OCI-LY1 (cell line): ENCODE data around the gene MEIOB.

Source experiments
- H2AFZ ChIP-seq: fragments of 200-600 bp; sonication (generic), shearing (Covaris generic); 2 replicates; pipeline ENCODE4 v1.6.0; 2014; ENCODE audit warnings: antibody characterized with exemption, mild to moderate bottlenecking, low read length
- H3F3A ChIP-seq: fragments of 200-600 bp; sonication (generic), shearing (Covaris generic); 2 replicates; pipeline ENCODE4 v1.6.0; 2014; ENCODE audit warnings: mild to moderate bottlenecking, antibody characterized with exemption, low read length, moderate library complexity; ENCODE audit not compliant: insufficient read depth
- H3K27ac ChIP-seq: fragments of 200-600 bp; sonication (generic); 2 replicates; pipeline ENCODE4 v1.5.1; 2014; ENCODE audit warnings: low read length, mixed run types, mild to moderate bottlenecking, low read depth; ENCODE audit not compliant: poor library complexity, severe bottlenecking
- H3K27me3 ChIP-seq: fragments of 200-600 bp; sonication (generic); 2 replicates; pipeline ENCODE4 v1.6.0; 2014; ENCODE audit warnings: antibody characterized with exemption, mild to moderate bottlenecking, low read length, moderate library complexity; ENCODE audit not compliant: insufficient read depth
- H3K36me3 ChIP-seq: fragments of 200-600 bp; sonication (generic); 2 replicates; pipeline ENCODE4 v1.6.1; 2014; ENCODE audit warnings: mild to moderate bottlenecking, antibody characterized with exemption, low read length, moderate library complexity, mixed read lengths; ENCODE audit not compliant: insufficient read depth
- H3K4me1 ChIP-seq: fragments of 200-600 bp; sonication (generic); 2 replicates; pipeline ENCODE4 v1.5.1; 2014; ENCODE audit warnings: mild to moderate bottlenecking, low read length, moderate library complexity; ENCODE audit not compliant: insufficient read depth, severe bottlenecking
- H3K4me2 ChIP-seq: fragments of 200-600 bp; sonication (generic), shearing (Covaris generic); 2 replicates; pipeline ENCODE4 v1.6.1; 2014; ENCODE audit warnings: low read length
- H3K4me3 ChIP-seq: fragments of 200-600 bp; sonication (generic); 2 replicates; pipeline ENCODE4 v1.5.1; 2014; ENCODE audit warnings: low read length, low read depth, mild to moderate bottlenecking, mixed read lengths; ENCODE audit not compliant: poor library complexity, severe bottlenecking
- H3K79me2 ChIP-seq: fragments of 200-600 bp; shearing (Covaris generic); 2 replicates; pipeline ENCODE4 v1.6.1; 2016; ENCODE audit warnings: mixed run types, low read length, mixed read lengths; ENCODE audit not compliant: insufficient read depth
- H3K9ac ChIP-seq: fragments of 200-600 bp; sonication (generic), shearing (Covaris generic); 2 replicates; pipeline ENCODE4 v1.6.1; 2014; ENCODE audit warnings: mild to moderate bottlenecking, low read length, mixed read lengths
- H3K9me2 ChIP-seq: fragments of 200-600 bp; sonication (generic), shearing (Covaris generic); 2 replicates; pipeline ENCODE4 v1.6.1; 2014; ENCODE audit warnings: low read depth, mild to moderate bottlenecking, low read length, mixed read lengths
- H3K9me3 ChIP-seq: fragments of 200-600 bp; shearing (Covaris generic); 2 replicates; pipeline ENCODE4 v1.6.1; 2014; ENCODE audit warnings: low read length, mixed read lengths
- H4K20me1 ChIP-seq: fragments of 200-600 bp; sonication (generic), shearing (Covaris generic); 2 replicates; pipeline ENCODE4 v1.6.0; 2016; ENCODE audit warnings: mild to moderate bottlenecking, low read length; ENCODE audit not compliant: insufficient read depth
- EZH2 ChIP-seq: fragments of 200-600 bp; sonication (generic), shearing (Covaris generic); IDR thresholded peaks from 2 replicates; pipeline ENCODE4 v1.8.0; 2017; ENCODE audit warnings: borderline replicate concordance, mixed run types, mild to moderate bottlenecking, antibody characterized with exemption, low read length, moderate library complexity, mixed read lengths
- TF ChIP-seq, protein P1 (sequence below): fragments of 200-600 bp; sonication (generic), shearing (Covaris generic); IDR thresholded peaks from 2 replicates; pipeline ENCODE4 v1.5.1; 2017; ENCODE audit warnings: mild to moderate bottlenecking, antibody characterized with exemption, low read length, moderate library complexity, mixed read lengths

MEIOB gene

DNA sequence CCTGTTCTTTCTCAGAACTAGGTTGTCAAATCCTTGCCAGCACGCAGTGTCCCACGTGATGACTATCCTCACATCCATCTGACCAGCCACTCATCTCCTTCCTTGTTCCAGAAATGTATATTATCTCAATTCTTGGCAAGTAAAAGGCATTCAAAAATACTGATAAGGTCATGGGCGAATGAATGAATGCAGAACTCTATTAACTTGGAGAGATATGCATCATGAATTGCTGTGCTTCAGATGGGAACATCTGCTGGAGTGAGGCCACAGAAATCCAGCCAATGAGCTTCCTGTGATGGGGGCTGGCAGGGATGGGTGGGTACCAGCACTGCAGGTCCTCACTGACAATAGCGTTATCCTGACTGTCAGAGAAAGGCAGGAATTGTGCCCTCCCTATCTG is 26.0 kb downstream of the MEIOB start:
- H4K20me1 ChIP-seq, result no peaks in the 10 kb centered on the region
- no peaks in the 10 kb centered on the region for H3K36me3 ChIP-seq
- no peak for TF ChIP-seq EZH2
- TF ChIP-seq, protein P1, sequence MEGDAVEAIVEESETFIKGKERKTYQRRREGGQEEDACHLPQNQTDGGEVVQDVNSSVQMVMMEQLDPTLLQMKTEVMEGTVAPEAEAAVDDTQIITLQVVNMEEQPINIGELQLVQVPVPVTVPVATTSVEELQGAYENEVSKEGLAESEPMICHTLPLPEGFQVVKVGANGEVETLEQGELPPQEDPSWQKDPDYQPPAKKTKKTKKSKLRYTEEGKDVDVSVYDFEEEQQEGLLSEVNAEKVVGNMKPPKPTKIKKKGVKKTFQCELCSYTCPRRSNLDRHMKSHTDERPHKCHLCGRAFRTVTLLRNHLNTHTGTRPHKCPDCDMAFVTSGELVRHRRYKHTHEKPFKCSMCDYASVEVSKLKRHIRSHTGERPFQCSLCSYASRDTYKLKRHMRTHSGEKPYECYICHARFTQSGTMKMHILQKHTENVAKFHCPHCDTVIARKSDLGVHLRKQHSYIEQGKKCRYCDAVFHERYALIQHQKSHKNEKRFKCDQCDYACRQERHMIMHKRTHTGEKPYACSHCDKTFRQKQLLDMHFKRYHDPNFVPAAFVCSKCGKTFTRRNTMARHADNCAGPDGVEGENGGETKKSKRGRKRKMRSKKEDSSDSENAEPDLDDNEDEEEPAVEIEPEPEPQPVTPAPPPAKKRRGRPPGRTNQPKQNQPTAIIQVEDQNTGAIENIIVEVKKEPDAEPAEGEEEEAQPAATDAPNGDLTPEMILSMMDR, result no peak
- H3K4me2 ChIP-seq, result no peak overlapping the region
- no peaks in the 10 kb centered on the region for H3K4me1 ChIP-seq
- no peak overlapping the region for H3K4me3 ChIP-seq
- H3F3A ChIP-seq, result no peaks in the 10 kb centered on the region
- no peaks in the 10 kb centered on the region for H3K79me2 ChIP-seq
- H3K9me2 ChIP-seq, result no peaks in the 10 kb centered on the region
- H3K27me3 ChIP-seq, result no peaks in the 10 kb centered on the region
- H2AFZ ChIP-seq, result no peak overlapping the region
- no peak overlapping the region for H3K27ac ChIP-seq
- no peaks in the 10 kb centered on the region for H3K9me3 ChIP-seq
- no peak overlapping the region for H3K9ac ChIP-seq

DNA sequence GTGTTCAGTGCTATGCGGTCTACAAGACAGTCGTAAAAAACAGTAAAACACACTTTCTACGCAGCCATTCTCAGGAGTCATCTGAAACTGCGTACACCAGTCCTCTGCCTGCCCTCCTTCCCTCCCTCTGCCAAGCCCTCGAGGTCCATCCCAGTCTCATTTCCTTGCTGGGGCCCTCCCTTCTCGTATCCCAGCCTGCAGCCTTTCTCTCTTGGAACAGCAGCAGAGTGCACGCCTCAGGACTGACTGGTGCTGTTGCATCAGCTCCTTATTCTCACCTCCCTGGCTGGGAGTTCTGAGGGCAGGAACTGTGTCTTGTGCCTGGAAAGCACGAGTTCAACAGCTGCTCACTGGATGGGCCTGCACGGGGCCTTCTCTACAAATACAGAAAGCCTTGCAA is 32.4 kb downstream of the MEIOB start:
- Histone ChIP-seq H3K9me3 (no peaks in the 10 kb centered on the region), H3K36me3 (no peaks in the 10 kb centered on the region), H3K4me3 (no peak overlapping the region), H3K79me2 (no peaks in the 10 kb centered on the region), H3K4me2 (no peak overlapping the region), H3K9ac (no peak overlapping the region), H2AFZ (no peak overlapping the region), H3K27ac (no peak overlapping the region), H3F3A (no peaks in the 10 kb centered on the region), H3K4me1 (no peaks in the 10 kb centered on the region), H3K27me3 (no peaks in the 10 kb centered on the region), H3K9me2 (no peaks in the 10 kb centered on the region), H4K20me1 (no peaks in the 10 kb centered on the region)
- no peak for TF ChIP-seq EZH2
- TF ChIP-seq, protein P1, result no peak

DNA sequence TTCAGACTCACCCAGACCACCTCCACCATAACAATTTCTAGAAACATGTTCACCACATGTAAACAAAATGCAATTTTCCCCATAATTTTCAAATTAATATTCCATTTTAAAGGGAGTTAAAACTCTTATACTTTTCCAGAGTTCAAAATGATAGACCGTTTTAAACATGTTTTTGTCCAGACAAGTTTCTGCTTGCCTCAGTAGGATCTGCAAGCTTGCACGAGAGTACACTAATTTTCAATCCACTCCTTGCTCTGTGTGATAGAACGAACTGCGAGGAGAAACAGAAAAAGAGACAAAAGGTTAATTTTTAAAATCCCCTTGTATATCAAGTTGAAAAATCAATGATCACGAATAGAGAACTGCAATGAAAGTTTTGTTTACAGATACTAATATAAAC is 37.9 kb downstream of the MEIOB start:
- Histone ChIP-seq H3K27ac (no peak overlapping the region), H3K9me2 (no peaks in the 10 kb centered on the region), H3K27me3 (no peaks in the 10 kb centered on the region; the same call in 1 of the 2 replicates), H2AFZ (no peak overlapping the region), H3K4me2 (no peak overlapping the region), H3K36me3 (no peaks in the 10 kb centered on the region; the same call in 1 of the 2 replicates), H3F3A (no peaks in the 10 kb centered on the region), H3K79me2 (no peaks in the 10 kb centered on the region), H3K4me3 (no peak overlapping the region), H3K9ac (no peak overlapping the region), H3K9me3 (no peaks in the 10 kb centered on the region), H4K20me1 (no peaks in the 10 kb centered on the region), H3K4me1 (no peaks in the 10 kb centered on the region)
- TF ChIP-seq, protein P1, result no peak
- TF ChIP-seq EZH2, result no peak
